GM06990 (cell line): Measurements from ENCODE around the gene TMA7.

Experiments used
- DNase-seq: peaks from one replicate; pipeline ENCODE4 v3.0.0-alpha.2; 2011; ENCODE audit not compliant: insufficient read length; ENCODE audit errors: extremely low read depth
- H3K27me3 ChIP-seq: replicated peaks from 2 replicates; pipeline ENCODE4 v1.6.0; 2011; ENCODE audit warnings: low read length; ENCODE audit not compliant: control insufficient read depth, insufficient read depth
- H3K36me3 ChIP-seq: 2 replicates; pipeline ENCODE4 v1.5.1; 2011; ENCODE audit warnings: low read length; ENCODE audit not compliant: control insufficient read depth, insufficient read depth
- H3K4me3 ChIP-seq: replicated peaks from 2 replicates; pipeline ENCODE4 v1.5.1; 2011; ENCODE audit warnings: low read depth, mild to moderate bottlenecking, control low read depth, low read length
- TF ChIP-seq, protein P1 (sequence below): IDR thresholded peaks from 2 replicates; pipeline ENCODE4 v1.5.1; 2011; ENCODE audit warnings: low read length, control low read depth, mild to moderate bottlenecking, inconsistent platforms; ENCODE audit not compliant: insufficient read depth, poor library complexity, severe bottlenecking

TMA7 gene

DNA sequence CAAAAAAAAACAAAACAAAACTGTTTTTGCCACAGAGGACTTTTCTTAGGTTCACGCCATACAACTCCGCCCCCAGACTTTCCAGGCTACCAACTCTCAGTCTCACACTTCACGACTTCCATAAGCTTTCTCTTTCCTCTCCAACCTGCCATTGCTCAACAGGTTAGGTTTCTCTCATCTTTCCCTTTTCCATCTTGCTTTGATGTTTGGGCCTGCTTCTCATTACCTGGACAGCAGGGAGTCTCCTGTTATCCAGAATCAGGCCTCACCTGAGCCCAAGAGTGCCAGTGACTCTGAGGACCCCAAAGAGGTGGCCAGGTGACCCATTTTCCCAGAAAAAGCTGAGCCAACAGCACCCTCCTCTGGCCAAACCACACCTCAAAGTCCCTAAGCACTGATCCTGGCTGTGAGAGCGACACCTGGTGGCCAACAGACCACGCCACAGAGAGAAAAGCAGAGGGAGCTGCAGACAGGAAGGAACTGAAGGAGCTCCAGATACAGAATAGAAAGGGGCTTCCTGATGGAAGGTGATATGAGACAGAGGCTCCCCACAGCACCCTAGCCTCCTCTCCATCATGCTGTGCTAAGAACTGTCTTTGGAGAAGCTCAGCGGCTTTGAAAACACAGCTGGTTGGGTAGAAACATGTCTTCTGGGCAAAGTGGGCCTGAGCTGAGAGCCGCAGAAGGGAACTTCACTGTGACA lies 4.1 kb upstream of the TMA7 start:
- Histone ChIP-seq H3K4me3 (no peak overlapping the region), H3K36me3 (peaks cover 13% of the 10 kb centered on the region), H3K27me3 (no peaks in the 10 kb centered on the region)
- TF ChIP-seq, protein P1, sequence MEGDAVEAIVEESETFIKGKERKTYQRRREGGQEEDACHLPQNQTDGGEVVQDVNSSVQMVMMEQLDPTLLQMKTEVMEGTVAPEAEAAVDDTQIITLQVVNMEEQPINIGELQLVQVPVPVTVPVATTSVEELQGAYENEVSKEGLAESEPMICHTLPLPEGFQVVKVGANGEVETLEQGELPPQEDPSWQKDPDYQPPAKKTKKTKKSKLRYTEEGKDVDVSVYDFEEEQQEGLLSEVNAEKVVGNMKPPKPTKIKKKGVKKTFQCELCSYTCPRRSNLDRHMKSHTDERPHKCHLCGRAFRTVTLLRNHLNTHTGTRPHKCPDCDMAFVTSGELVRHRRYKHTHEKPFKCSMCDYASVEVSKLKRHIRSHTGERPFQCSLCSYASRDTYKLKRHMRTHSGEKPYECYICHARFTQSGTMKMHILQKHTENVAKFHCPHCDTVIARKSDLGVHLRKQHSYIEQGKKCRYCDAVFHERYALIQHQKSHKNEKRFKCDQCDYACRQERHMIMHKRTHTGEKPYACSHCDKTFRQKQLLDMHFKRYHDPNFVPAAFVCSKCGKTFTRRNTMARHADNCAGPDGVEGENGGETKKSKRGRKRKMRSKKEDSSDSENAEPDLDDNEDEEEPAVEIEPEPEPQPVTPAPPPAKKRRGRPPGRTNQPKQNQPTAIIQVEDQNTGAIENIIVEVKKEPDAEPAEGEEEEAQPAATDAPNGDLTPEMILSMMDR: peak; percentile 100
- peak; percentile 67 for DNase-seq

DNA sequence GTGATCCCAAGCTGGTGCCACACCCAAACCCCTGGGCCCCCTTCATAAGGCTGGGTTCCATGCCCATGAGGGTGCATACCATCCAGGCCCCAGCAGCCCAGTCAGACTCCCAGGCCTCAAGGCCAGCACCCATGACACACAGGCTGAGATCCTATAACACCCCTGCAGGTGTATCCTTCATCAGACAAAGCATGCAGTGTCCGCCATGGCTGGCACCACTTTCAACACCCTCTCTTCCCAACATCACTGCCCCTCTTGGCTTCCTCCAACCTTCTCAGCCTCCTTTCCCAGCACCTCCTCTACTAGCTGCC lies 3.6 kb upstream of the TMA7 start:
- TF ChIP-seq, protein P1: no peak
- DNase-seq: no peak
- H3K4me3 ChIP-seq: no peak overlapping the region

DNA sequence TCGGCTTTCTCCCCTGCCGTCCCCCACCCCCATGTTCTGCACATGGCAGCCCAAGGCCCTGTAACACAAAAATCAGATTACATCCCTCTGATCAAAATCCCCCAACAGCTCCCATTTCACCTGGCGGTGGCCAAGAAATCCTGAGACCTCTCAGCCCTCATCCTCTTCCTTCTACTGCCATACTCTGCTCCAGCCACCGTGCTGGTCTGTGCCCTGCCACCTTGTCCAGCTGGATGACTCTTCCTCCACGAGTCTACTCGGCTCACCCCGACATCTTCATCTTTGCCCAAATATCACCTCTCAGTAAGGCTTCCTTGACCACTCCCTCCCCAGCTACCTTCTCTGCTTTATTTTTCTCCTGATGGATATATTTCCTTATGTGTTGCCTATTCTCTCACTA lies 3.2 kb upstream of the TMA7 start:
- no peak for DNase-seq
- Histone ChIP-seq H3K4me3 (no peak overlapping the region), H3K27me3 (no peaks in the 10 kb centered on the region), H3K36me3 (peaks cover 13% of the 10 kb centered on the region)
- TF ChIP-seq, protein P1: no peak

More for the DNA sequence above, 3.6 kb upstream of the TMA7 start:
- Histone ChIP-seq H3K36me3 (peaks cover 13% of the 10 kb centered on the region), H3K27me3 (no peaks in the 10 kb centered on the region)

DNA sequence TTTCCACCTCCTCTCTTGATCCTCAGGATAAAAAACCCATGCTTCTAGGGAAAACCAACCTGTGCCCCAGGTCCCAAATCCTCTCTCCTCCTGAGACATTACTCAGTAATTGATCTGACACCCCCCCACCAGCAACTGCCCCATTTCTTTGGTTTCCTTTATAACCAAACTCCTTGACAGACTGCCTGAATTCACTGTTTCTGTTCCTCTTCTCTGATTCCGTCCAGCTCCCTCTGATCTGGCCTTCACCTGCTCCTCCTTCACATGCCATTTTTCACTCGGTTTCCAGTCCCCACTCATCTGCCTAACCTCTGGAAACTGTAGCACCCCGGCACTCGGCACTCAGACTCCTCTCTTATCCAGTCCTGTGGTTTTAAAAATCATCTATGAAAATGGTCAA lies 2.2 kb upstream of the TMA7 start:
- Histone ChIP-seq H3K27me3 (no peaks in the 10 kb centered on the region), H3K4me3 (no peak overlapping the region), H3K36me3 (peaks cover 15% of the 10 kb centered on the region)
- TF ChIP-seq, protein P1: no peak
- DNase-seq: no peak

DNA sequence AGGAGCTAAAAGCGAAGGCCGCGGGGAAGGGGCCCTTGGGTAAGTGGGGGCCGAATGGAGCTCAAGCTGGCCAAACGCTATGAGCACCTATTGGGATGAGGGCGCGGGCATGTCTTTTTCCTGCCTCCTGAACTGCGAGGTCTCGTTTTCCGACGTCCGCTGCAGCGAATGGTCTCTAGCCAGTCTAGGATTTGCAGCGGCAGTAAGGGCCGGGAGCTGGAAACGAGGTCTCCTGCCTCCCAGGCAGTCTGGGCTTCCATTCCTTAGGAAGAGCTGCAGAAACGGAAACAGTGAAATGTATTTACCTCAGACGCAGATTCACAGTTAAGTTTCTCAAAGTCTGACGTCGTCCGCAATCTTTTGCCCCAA lies 517 bp downstream of the TMA7 start:
- TF ChIP-seq, protein P1: no peak
- Histone ChIP-seq H3K4me3 (peak overlapping the region; percentile 99), H3K36me3 (peaks cover 12% of the 10 kb centered on the region), H3K27me3 (no peaks in the 10 kb centered on the region)
- DNase-seq: no peak

DNA sequence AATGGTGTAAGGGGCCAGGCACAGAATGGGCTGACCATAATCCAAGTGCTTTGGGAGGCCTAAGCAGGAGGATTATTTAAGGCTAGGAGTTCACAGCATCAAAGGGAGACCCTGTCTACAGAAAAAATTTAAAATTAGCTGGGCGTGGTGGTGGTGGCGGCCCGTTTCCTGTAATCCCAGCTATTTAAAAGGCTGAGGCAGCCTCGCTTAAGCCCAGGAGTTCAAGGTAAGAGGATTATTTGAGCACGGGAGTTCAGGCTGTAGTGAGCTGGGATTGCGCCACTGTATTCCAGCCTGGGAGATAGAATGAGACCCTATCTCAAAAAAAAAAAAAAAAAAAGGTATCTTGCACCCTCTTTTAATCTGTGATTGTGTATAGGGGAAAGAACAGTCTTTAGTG lies 1.9 kb downstream of the TMA7 start:
- no peak for DNase-seq
- TF ChIP-seq, protein P1: no peak
- H3K36me3 ChIP-seq: peaks cover 12% of the 10 kb centered on the region
- no peaks in the 10 kb centered on the region for H3K27me3 ChIP-seq
- peak overlapping the region; percentile 99 for H3K4me3 ChIP-seq
